Tibial nerve (tissue), 3 donors: ENCODE results near the gene AP1B1.

ENCODE experiments used
- POLR2A ChIP-seq, 2 donors: fragments of 450-650 bp; IDR thresholded peaks; one replicate each; pipeline ENCODE4 v1.6.1; 2017; ENCODE audit warnings: antibody characterized with exemption in 2 of 2, mild to moderate bottlenecking in 2 of 2, moderate library complexity in 2 of 2
- TF ChIP-seq, protein P1 (sequence below), 5 experiments: fragments of 200-600 bp in 3 of 5; fragments of 450-650 bp in 2 of 5; sonication (generic) in 3 of 5; IDR thresholded peaks; one replicate each; pipeline ENCODE4 v1.5.1; 2016 to 2019; ENCODE audit warnings: antibody characterized with exemption in 5 of 5, mild to moderate bottlenecking in 3 of 5, moderate library complexity in 2 of 5

DNA sequence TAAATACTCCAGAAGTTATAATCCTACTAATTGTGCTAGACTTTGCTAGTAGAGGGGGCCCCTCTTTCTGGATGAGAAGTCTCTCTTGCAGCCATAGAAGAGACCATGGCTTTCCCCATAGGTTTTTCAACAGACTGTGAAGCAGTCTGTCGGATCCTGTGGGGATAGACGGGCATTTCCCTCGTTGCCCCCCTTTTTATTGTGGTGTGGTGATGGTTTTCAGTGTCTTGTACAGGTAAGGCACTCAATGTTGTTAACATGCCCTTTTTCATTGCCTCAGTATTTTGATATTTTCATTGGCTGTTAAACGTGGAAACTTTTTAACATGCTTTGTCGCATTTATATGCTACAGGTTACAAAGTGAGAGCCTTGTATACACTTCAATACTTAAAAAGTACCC, 98.3 kb downstream of the AP1B1 start:
- TF ChIP-seq, protein P1, sequence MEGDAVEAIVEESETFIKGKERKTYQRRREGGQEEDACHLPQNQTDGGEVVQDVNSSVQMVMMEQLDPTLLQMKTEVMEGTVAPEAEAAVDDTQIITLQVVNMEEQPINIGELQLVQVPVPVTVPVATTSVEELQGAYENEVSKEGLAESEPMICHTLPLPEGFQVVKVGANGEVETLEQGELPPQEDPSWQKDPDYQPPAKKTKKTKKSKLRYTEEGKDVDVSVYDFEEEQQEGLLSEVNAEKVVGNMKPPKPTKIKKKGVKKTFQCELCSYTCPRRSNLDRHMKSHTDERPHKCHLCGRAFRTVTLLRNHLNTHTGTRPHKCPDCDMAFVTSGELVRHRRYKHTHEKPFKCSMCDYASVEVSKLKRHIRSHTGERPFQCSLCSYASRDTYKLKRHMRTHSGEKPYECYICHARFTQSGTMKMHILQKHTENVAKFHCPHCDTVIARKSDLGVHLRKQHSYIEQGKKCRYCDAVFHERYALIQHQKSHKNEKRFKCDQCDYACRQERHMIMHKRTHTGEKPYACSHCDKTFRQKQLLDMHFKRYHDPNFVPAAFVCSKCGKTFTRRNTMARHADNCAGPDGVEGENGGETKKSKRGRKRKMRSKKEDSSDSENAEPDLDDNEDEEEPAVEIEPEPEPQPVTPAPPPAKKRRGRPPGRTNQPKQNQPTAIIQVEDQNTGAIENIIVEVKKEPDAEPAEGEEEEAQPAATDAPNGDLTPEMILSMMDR (IDR thresholded peaks at IDR 0.05) = no peak
- no peak for TF ChIP-seq POLR2A (IDR thresholded peaks at IDR 0.05)
